GM18499 (cell line): Measurements from ENCODE around the gene ZNF280C.
A peak's percentile ranks its signal among the peaks of the same experiment; 100 is the strongest.
"Not testable (repeated sequence)": the region's sequence is repeated elsewhere in the genome, so short reads cannot be mapped to it uniquely, and the experiment has no call there.

Experiments
- ATAC-seq: cut with Tn5 transposase; IDR thresholded peaks from one replicate; pipeline ENCODE4 v1.9.1; 2021; ENCODE audit warnings: moderate number of reproducible peaks; ENCODE audit not compliant: insufficient read depth, unreplicated experiment

The ZNF280C gene

GRCh38 chrX:130268449-130269170 lies at the start of gene ZNF280C:
TSS of gene ZNF280C (minus strand) at chrX:130268899. CDS start at chrX:130260449, 8,450 bp downstream.
- ATAC-seq, result peak; percentile 87

DNA sequence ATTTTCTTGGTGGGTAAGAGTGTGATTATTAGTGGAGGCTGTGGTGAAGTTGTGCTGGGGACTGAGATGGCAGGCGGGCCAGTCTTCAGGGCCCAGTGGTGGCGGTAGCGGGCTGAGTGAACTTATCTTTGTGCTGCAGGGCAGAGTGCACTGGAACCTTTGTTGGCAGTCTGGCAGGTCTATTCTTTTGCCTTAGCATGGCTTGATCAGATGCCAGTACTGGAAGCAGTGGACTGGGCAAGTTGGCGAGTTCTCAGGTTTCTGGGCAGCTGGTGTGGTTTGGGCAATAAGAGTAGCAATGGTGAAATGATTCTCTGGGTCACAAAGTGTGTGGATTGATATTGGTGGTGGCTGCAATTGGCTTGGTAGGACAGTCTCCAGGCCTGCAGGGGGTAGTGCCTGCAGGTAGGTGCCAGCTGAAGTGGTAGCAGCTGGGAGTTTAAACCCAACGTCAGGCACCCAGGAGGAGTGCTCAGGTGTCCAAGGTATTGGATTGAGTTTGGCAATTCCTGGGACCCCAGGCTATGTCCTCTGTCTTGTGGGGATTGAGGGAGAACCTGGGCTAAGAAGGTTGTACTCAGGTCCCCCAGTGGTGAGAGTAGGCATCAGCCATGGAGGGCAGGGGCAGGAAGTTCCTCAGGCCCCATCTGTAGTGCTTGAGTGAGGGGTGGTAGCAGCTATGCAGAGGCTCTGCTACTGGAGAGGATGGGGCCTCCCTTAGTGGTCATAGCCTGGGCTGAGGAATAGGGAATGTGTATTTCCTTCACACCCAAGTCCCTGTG lies 36.1 kb upstream of the ZNF280C start:
- ATAC-seq, result no peak

DNA sequence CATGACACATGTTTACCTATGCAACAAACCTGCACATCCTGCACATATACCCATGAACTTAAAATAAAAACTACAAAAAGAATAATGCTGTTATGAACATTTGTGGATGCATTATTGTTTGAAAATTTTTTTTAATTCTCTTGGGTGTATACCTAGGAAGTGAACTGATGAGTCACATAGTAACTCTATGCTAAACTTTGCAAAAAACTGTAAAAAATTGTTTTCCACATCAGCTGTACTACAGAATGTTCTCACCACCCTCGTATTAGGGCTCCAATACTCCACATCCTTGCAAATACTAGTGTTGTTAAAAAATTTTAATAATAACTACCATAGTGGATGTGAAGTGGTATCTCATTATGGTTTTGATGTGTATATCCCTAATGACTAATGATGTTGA lies 33.3 kb upstream of the ZNF280C start:
- no peak for ATAC-seq

DNA sequence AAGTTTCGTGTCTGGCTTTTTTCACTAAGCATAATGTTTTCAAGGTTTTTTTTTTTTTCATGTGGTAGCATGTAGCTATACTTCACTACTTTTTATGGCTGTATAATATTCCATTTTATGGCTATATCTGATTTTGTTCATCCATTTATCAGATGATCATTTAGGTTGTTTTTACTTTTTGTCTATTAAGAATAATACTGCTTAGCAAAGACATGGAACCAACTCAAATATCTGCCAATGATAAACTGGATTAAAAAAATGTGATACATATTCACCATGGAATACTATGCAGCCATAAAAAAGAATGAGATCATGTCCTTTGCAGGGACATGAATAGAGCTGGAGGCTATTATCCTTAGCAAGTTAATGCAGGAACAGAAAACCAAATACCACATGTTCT lies 32.7 kb upstream of the ZNF280C start:
- ATAC-seq, result no peak

DNA sequence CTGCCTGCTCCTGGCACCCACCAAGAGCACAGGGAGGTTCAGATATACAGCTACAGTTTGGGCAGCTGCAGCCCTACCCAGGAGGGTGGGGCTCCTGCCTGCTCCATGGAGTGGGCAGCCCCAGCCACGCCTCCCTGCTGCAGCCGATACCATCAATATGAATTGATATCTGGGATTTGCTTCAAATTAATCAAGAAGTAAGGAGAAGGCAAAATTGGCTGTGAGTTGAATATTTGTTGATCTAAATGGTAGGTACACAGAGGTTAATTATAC lies 31.2 kb upstream of the ZNF280C start:
- no peak for ATAC-seq

- no peak for ATAC-seq
These were observed 30.7 kb upstream of the ZNF280C start for GRCh38 chrX:130299279-130300009.

DNA sequence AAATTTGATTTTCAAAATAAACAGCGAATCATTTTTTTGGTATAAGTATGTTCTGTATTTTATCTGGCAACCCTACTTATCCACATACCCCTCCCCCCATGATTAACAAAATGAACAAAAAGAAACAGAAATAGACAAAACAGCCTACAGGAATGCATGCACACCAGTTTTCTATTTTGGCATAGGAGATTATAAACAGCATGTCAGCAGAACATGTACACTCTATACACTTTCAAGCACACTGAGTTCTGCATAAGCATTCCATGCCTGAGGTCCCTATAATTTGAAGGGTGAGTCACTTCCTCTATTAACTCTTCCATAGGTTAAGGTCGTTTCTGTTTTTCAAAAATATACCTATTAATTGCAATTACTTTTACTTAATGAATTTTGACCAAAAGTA lies 28.0 kb upstream of the ZNF280C start:
- ATAC-seq, result no peak

GRCh38 chrX:130296297-130296678 lies 27.6 kb upstream of the ZNF280C start:
- ATAC-seq, result no peak

DNA sequence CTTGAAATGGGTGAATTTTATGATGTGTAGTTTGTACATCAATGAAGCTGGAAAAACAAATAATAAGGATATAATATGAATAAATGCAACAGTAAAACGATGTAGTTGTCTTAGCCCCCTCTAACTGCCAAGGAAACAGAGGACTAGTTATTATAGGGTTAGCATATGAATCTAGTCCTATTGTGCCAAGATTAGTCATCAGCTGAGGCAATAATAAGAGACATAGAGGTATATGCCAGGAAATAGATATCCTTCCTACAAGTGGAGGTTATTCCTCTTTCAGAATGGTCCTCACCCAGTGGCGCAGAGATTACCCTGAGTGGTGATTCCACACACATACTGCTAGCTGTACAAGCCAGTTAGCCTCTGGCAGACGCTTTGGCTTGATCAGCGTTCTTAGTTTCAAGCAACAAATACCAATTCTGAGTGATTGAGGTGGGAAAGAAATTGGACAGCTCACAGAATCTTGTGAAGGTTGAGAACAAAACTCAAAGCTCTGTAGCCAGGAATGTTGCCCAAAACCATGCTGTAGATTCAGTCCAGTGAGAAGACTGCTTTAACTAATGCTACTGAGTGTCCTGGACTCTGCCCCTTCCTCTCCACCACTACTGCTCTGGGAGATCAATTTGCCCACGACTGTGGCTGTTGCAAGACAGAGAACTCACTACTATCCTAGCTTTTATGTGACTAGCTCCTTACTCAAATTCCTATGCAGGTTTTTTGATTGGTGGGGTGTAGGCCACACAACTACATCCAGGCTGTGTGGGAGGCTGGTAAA lies 27.0 kb upstream of the ZNF280C start:
- ATAC-seq, result no peak

- no peak for ATAC-seq
These were observed 18.5 kb upstream of the ZNF280C start for GRCh38 chrX:130287071-130287770.

DNA sequence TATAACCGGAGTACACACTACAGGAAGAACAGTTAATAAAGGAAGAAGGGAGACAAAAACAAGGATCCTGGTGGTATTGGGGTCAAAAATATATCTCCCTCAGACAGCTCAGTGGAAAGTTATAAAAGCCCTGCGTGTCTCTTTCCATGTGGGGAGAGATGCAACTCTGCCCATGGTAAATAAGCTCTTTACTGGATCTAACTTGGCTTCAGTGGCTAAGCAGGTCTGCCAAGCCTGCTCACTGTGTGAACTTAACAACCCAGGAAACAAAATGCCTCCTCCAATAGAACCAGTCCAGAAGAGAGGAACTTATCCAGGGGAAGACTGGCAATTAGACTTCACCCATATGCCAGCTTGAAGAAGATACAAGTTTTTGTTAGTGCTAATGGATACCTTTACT lies 17.0 kb upstream of the ZNF280C start:
- ATAC-seq, result no peak

DNA sequence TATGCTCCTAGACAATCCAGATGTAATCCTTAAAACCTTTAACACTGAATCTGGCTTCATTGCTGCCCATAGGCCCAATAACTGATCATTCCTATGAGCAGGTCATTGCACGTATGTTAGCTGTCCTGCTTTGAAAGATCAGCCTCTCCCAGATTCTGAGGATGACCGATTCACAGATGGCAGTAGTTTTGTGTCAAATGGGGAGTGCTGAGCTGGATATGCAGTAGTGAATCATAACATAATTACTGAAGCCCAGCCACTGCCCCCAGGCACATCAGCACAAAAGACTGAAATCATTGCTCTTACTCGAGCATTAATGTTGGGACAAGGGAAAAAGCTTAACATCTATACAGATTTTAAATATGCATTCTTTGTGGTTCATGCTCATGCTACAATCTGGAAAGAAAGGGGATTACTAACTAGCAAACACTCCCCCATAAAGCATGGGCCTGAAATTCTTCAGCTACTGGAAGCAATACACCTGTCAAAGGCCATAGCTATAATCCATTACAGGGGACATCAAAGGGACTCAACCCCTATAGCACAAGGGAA lies 16.4 kb upstream of the ZNF280C start:
- ATAC-seq, result no peak

DNA sequence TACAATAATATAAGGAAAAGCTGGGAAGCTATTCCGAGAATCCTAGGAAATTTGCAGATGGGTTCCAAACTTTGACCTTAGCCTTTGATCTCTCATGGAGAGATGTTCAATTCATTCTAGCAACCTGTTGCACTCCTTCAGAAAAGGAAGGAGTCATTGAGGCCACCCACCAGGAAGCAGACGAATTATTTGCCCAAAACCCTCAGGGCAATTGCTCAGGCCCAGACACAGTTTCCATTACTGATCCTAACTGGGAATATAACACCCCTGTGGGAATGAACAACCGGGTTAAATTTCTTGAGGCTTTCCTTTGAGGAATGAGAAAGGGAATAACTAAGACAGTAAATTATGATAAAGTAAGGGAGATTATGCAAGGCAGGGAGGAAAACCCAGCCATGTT lies 13.5 kb upstream of the ZNF280C start:
- ATAC-seq, result no peak

DNA sequence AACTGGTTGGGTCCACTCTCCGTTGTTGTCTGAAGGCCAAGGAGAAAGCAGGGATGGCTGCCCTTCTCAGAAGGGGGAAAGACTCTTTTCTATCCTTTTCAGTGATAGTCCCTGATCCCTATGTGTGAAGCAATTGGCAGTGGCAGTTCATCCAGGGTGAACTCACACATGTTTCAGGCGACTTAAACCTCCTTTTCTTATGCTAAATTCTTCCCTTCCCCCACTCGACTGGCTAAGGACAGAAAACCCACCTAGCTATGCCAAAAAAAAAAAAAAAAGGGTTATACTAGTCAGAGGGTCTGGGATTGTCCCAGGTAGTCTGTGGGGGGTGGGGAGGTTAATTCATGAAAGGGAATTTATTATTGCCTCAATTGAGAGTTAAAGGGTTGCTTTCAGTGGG lies 12.2 kb upstream of the ZNF280C start:
- no peak for ATAC-seq

DNA sequence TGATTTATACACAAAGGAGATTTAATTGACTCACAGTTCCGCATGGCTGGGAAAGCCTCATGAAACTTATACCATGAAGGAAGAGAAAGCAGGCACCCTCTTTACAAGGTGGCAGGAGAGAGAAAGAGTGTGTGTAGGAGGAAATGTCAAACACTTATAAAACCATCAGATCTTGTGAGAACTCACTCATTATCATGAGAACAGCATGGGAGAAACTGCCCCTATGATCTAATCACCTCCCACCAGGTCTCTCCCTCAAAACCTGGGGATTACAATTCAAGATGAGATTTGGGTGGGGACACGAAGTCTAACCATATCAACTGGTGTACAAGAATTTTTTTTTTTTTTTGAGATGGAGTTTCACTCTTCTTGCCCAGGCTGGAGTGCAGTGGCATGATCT lies 3.6 kb upstream of the ZNF280C start:
- not testable (repeated sequence) for ATAC-seq

DNA sequence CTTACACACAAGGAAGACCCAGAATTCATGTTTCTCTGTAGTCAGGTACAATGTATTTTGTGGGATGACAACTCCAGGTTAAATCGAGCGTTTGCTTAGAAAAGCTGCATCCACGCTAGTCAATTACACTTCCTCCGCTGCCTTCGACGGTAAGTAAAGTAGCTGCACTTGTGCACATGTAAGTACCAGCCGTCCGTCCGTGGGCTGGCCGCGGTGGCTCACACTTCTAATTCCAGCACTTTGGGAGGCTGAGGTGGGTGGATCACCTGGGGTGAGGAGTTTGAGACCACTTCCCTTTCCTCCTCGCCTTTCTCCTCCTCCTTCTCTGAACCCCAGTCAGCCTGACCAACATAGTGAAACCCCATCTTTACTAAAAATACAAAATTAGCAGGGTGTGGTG lies 692 bp upstream of the ZNF280C start:
- not testable (repeated sequence) for ATAC-seq

GRCh38 chrX:130267956-130268448 lies 697 bp downstream of the ZNF280C start:
- ATAC-seq, result no peak

DNA sequence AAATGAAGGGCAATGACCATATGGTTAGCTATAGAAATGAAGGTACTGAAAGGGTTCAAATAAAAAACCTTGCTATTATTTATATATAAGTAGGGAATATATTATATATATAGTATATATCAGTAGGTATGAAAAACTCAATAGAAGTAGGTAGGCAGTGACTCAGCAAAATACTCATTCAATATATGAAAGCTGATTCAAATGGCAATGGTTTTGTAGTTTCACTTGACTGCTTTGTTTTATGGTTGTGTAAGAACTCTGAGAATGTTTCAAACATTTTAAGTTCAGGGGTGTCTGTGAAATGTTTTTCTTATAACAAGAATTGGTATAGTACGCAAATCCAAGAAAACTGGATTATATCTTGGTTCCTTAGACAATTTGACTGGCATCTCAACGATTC lies 4.1 kb downstream of the ZNF280C start:
- no peak for ATAC-seq

DNA sequence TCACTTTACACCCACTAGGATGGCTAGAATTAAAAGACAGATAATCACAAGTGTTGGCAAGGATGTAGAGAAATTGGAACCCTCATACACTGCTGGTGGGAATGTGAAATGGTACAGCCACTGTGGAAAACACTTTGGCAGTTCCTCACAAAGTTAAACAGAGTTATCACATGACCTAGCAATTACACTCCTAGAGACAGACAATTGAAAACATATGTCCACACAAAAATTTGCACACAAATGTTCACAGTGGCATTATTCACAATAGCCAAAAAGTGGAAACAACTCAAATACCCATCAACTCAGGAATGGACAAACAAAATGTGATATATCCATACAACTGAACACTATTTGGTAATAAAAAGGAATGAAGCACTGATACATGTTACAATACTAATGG lies 5.7 kb downstream of the ZNF280C start:
- no peak for ATAC-seq

GRCh38 chrX:130262231-130262630 lies 6.5 kb downstream of the ZNF280C start:
- ATAC-seq, result no peak
